Left forelimb (tissue), 1 donor: ENCODE measurements around the gene ANGPTL2.
"Not testable (repeated sequence)": the region's sequence is repeated elsewhere in the genome, so short reads cannot be mapped to it uniquely, and the experiment has no call there.

Experiments used
- DNase-seq: peaks from one replicate; pipeline ENCODE4 v3.0.0-alpha.2; 2018; ENCODE audit warnings: low spot score

Gene ANGPTL2

GRCh38 chr9:127154390-127155191 is 32.2 kb upstream of the ANGPTL2 start:
- DNase-seq: peak; percentile 82

GRCh38 chr9:127154003-127154389 is 31.6 kb upstream of the ANGPTL2 start:
- DNase-seq: peak; percentile 64

DNA sequence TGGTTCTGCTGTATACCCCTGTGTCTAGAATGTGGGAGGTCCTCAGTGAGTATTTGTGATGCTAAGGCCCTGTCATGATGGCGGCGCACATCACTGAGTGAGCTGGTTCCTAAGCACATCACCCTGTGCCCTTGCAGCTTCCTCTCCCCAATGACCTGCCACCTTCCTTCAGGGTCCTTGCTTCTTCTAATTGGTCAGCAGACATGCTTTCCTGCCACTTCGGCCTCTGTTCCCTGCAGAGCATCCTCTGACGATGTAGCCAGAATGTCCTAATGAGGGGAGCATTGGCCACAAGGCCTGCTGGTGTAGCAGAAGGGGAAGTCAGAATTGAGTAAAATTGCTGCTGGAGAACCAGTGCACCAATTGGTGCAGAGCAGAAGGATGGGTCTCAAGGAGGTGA is 31.1 kb upstream of the ANGPTL2 start:
- no peak for DNase-seq

DNA sequence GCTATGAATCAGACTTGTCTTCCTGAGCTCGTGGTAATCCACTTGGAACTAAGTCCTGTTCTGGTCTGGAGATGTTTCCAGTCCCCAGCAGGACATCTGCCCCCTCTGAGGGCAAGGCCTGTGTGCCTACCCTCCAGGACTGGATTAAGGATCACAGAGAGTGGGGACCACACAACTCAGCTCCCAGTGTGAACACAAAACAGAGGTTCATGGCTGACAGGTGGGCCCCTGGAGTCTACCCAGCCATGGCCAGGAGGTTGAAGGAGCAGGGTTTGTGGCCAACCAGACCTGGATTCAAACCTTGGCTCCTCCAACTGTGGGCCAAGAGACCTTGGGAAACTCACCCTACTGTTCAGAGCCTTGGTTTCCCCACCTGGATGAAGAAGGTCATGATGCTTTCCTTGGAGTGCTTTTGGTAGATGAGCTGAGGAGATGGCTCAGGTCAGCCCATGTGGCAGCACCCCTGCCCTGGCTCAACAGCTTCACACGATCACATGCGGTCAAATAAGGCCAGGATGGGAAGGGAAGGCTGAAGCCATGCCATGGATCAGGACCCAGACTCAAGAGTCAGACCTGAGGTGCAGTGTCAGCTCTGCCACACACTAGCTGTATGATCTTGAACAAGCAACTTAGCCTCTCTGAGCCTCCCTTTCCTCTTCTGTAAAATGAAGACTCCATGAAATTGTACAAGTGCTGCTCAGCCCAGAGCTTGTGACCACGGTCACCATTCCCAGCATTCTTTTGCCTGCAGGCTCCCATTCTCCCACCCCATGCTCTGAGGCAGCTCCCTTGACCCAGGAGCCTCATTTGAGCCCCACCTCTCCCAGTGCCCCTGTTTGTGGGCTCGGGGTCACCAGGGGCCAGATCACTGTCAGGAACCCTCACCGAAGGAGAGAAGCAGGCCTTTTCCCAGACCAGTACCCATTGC is 27.3 kb upstream of the ANGPTL2 start:
- DNase-seq: no peak

GRCh38 chr9:127149010-127149409 is 26.6 kb upstream of the ANGPTL2 start:
- no peak for DNase-seq

- no peak for DNase-seq
Measured at GRCh38 chr9:127148014-127148413, 25.6 kb upstream of the ANGPTL2 start.

- DNase-seq: no peak
Measured at GRCh38 chr9:127147251-127147650, 24.8 kb upstream of the ANGPTL2 start.

DNA sequence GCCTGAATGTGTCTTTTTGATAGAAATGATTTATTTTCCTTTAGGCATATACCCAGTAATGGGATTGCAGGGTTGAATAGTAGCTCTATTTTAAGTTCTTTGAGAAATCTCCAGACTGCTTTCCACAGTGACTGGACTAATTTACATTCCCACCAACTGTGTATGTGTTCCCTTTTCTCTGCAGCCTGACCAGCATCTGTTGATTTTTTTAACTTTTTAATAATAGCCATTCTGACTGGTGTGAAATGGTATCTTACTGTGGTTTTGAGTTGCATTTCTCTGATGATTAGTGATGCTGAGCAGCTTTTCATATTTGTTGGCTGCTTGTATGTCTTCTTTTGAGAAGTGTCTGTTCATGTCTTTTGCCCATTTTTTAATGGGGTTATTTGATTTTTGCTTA is 24.4 kb upstream of the ANGPTL2 start:
- not testable (repeated sequence) for DNase-seq

DNA sequence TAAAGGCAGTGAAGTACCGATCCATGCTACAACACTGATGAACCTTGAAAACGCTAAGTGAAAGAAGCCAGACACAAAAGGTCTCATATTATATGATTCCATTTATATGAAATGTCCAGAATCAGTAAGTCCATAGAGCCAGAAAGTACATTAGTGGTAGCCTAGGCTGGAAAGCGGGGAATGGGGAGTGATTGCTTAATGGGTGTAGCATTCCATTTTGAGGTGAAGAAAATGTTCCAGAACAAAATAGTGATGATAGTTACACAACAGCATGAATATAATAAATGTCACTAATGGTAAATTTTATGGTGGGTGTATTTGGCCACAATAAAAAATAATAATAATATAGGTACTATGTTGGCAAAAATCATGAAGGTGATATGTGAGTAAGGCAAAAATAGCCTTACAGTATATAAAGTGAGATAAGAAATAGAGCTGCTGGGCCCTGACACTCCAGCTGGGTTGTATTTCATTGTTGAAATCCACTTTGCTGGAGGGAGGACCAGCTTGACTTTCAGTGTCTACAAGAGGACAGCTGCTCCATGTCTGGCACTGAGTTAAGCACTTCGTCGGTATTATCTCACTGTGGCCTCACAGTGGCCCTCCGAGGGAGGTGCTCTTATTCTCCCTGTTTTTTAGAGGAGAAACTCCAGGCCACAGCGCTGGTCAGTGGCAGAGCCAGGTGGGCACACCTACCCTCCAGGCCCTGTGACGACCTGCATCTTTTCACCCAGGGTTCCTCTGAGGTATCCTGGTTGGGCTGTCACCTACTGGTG is 22.4 kb upstream of the ANGPTL2 start:
- DNase-seq: no peak

- no peak for DNase-seq
Measured at GRCh38 chr9:127143920-127144465, 21.6 kb upstream of the ANGPTL2 start.

DNA sequence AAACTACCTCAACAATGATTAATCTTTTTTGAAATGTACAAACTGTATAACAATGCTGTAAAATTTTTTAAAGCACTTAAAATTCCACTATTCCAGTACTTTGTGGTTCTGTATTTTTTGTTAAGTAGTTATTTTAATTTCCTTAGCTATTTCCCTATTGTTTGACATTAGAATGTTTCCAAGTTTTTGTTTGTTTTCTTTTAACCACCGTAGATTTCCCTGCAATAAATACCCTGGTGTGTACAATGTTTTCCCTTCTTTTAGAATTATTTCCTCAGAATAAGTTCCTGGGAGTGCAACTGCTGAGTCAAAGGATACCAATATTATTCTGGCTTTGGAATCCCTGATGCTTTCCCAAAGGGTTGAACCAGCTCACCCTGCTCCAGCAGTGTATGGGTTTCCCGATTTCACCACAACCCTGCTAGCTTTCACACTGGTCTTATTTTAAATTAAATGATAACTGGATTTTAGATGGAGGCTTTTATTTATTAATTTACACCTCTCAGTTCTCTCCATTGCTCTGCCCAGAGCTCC is 20.6 kb upstream of the ANGPTL2 start:
- no peak for DNase-seq

DNA sequence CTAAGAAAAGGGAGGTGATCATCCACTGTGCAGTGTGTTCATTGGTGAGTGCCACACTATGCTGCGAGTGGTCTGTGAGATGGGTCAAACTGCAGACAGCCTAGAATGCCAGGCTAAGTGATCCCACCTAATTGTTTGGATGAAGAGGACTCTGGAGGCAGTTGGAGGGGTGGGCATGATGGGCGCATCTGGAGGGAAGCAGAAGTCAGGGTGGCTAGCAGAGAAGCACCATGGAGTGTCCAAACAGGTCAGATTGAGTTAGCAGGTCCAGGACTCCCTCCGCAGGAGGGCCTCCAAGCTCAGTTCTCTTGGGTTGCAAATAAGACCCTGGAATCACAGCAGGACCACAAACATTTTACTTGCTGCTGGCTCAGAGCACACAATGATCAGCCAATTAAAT is 19.9 kb upstream of the ANGPTL2 start:
- no peak for DNase-seq

DNA sequence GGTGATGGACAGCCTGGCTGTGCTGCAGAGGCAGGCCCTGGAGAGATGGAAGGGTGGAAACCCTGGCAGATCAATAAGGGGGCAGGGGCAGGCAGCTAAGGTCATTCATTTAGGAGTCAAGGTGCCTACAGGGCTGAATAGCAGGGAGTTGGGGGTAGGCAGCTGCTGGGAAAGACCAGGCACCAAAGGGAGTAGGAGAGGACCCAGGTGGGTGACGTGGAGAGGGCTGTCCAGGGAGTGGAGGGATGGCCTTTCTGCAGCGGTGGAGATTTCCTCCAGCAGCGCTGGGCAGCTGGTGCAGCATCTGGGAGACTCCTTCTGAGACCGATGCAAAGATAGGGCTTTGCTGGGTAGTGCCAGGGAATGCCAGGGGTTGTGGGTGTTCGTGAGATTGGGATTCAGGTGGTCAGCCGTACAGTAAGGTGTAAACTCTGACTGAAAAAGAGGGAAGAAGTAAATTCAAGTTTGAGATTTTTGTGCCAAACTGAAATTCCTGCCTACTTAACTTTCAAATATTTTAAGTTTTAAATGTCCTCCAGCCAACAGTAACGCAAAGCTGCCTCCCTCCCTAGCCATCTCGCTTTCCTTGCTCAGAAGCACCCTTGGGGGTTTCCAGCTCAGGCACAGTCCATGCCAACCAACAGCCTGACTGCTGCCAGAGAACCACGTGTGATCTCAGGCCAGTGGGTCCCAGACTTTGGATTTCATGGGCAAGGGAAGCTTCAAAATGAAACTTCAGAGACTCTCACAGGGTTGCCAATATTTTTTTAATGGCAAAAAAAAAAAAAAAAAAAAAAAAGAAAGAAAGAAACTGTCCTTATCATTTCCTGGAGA is 18.6 kb upstream of the ANGPTL2 start:
- peak; percentile 66 for DNase-seq

DNA sequence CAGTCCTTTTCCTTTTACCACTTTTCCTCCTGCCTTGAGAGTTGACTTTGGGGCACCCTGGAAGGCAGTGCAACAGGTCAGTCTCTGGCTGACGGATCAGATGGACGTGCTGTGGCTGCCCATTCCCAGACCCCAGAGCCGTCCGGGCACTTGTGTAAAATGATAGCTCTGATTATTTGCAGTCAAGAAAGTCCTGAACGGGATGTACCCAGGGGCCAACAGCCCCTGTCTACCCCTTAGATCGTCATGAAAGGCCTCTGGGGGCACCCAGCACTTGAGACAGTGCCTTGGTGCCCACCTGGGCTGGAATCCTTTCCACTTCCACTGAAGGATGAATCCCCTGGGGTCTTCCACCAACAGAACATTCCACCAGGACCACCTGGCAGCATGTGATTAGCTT is 17.7 kb upstream of the ANGPTL2 start:
- no peak for DNase-seq

- peak; percentile 56 for DNase-seq
Measured at GRCh38 chr9:127139775-127140174, 17.3 kb upstream of the ANGPTL2 start.

DNA sequence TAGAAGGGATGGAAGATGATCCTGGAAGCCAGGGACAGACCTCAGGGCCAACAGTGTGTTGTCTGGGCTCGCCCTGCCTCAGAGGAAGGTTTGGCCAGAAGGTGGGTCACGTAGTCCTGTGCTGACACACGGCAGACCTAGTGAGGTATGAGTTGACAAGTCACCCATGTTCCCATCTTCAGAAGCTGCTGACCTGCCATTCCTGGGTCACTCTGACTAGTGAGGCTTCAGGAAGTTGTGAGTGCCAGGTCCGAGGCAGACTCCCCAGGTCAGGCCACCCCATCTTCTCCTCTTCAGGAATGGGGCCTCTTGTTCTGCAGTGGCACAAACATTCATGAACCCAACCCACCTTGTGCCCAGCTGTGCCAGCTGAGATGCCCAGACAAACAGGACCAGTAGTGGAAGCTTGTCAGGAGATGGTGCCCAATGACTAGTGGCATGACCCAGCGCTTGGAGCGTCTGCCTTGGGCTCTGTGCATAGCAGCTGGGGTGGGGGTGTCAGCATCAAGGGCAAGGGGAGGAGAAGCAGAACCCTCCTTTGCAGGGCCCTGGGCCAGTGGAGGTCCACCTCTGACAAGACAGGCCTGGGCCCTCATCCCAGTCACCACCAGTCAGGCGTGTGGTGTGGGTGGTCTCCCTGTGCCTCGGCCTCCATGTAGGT is 16.8 kb upstream of the ANGPTL2 start:
- DNase-seq: no peak

DNA sequence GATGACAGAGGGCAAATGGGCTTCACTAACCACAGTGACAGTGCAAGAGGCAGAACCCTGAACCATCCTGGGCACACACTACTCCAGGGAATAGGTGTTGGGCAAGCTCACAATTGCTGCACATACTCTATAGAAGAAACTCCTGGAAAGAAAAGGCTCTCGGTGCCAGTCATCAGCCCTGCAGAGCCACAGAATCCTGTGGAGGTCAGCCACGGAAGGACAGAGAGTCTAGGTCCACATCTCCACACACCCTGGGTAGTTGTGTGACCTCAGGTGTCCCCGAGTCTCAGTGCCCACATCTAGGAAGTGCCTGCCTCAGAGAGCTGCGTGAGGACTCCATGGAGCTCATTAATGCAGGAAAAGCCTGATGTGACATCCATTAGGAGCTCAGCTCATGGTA is 16.0 kb upstream of the ANGPTL2 start:
- no peak for DNase-seq

- DNase-seq: no peak
Measured at GRCh38 chr9:127137640-127138360, 15.4 kb upstream of the ANGPTL2 start.

- no peak for DNase-seq
Measured at GRCh38 chr9:127136880-127137639, 14.6 kb upstream of the ANGPTL2 start.
